Liver (tissue), 9 donors: ENCODE results near the gene DUOXA1. TPM values are rescaled to one million over a fixed set of nuclear protein-coding genes. Genes with fewer than 3 reads are reported as not detected.

Experiments used
- DNase-seq: peaks from one replicate; pipeline ENCODE4 v3.0.0-alpha.2; 2017; ENCODE audit warnings: low spot score
- H3K27ac ChIP-seq, 2 donors: one replicate each; pipeline ENCODE4 v1.7.0; 2013; ENCODE audit warnings: inconsistent platforms in 2 of 2, low read length in 2 of 2, control low read depth in 1 of 2, low read depth in 1 of 2, mild to moderate bottlenecking in 1 of 2
- H3K27me3 ChIP-seq, 4 donors: one replicate each; pipeline versions ENCODE4 v1.6.1 to v1.7.0; 2013; ENCODE audit warnings: low read length in 3 of 4, inconsistent platforms in 1 of 4, mild to moderate bottlenecking in 1 of 4, moderate library complexity in 1 of 4; ENCODE audit not compliant: control insufficient read depth in 4 of 4, insufficient read depth in 4 of 4
- H3K36me3 ChIP-seq, 4 donors: one replicate each; pipeline versions ENCODE4 v1.6.1 to v1.7.0; 2013; ENCODE audit warnings: low read length in 3 of 4, mild to moderate bottlenecking in 3 of 4, low read depth in 1 of 4, moderate library complexity in 1 of 4; ENCODE audit not compliant: control insufficient read depth in 4 of 4, insufficient read depth in 3 of 4
- H3K4me1 ChIP-seq, 4 donors: one replicate each; pipeline versions ENCODE4 v1.6.1 to v1.7.0; 2013; ENCODE audit warnings: low read length in 3 of 4, mild to moderate bottlenecking in 3 of 4, moderate library complexity in 1 of 4; ENCODE audit not compliant: control insufficient read depth in 4 of 4, insufficient read depth in 4 of 4
- H3K4me3 ChIP-seq, 3 donors: one replicate each; pipeline versions ENCODE4 v1.6.1 to v1.7.0; 2013; ENCODE audit warnings: low read length in 3 of 3, control low read depth in 1 of 3, low read depth in 1 of 3, mild to moderate bottlenecking in 1 of 3
- H3K9ac ChIP-seq, 2 donors: one replicate each; pipeline ENCODE4 v1.7.0; 2013; ENCODE audit warnings: low read length in 2 of 2, mild to moderate bottlenecking in 2 of 2, moderate library complexity in 2 of 2, control low read depth in 1 of 2, low read depth in 1 of 2
- H3K9me3 ChIP-seq, 4 donors: one replicate each; pipeline versions ENCODE4 v1.6.1 to v1.7.0; 2013; ENCODE audit warnings: low read length in 3 of 4; ENCODE audit not compliant: control insufficient read depth in 4 of 4
- ATF3 ChIP-seq: IDR thresholded peaks from 2 replicates; pipeline ENCODE4 v1.6.1; 2016; ENCODE audit warnings: antibody characterized with exemption
- CTCF ChIP-seq: fragments of 150-350 bp; IDR thresholded peaks from 2 replicates; pipeline ENCODE4 v1.5.1; 2017; ENCODE audit warnings: improper control_type of control experiment, low read depth, low read length; ENCODE audit not compliant: missing input control
- EGR1 ChIP-seq, 2 donors: IDR thresholded peaks; 2 replicates each; pipeline ENCODE4 v1.6.1; 2016 to 2018; ENCODE audit warnings: antibody characterized with exemption in 2 of 2, low read depth in 2 of 2
- FOXA1 ChIP-seq: IDR thresholded peaks from 2 replicates; pipeline ENCODE4 v1.6.1; 2016; ENCODE audit warnings: antibody characterized with exemption
- FOXA2 ChIP-seq: IDR thresholded peaks from 2 replicates; pipeline ENCODE4 v1.6.1; 2016; ENCODE audit warnings: antibody characterized with exemption
- HNF4A ChIP-seq, 2 donors: conservative IDR thresholded peaks; 2 replicates each; pipeline ENCODE4 v1.6.1; 2016; ENCODE audit warnings: antibody characterized with exemption in 2 of 2, mild to moderate bottlenecking in 2 of 2
- HNF4G ChIP-seq: IDR thresholded peaks from 2 replicates; pipeline ENCODE4 v1.6.1; 2016; ENCODE audit warnings: antibody characterized with exemption
- JUND ChIP-seq, 2 donors: IDR thresholded peaks; 2 replicates each; pipeline ENCODE4 v1.6.1; 2016; ENCODE audit warnings: antibody characterized with exemption in 2 of 2
- MAX ChIP-seq: IDR thresholded peaks from 2 replicates; pipeline ENCODE4 v1.6.1; 2016; ENCODE audit warnings: antibody characterized with exemption
- NR2F2 ChIP-seq: IDR thresholded peaks from 2 replicates; pipeline ENCODE4 v1.6.1; 2016; ENCODE audit warnings: antibody characterized with exemption
- RAD21 ChIP-seq, 2 donors: IDR thresholded peaks; 2 replicates each; pipeline ENCODE4 v1.6.1; 2016; ENCODE audit warnings: antibody characterized with exemption in 2 of 2, mild to moderate bottlenecking in 2 of 2
- RXRA ChIP-seq, 2 donors: IDR thresholded peaks; 2 replicates each; pipeline ENCODE4 v1.6.1; 2017 to 2018; ENCODE audit warnings: antibody characterized with exemption in 2 of 2, mild to moderate bottlenecking in 1 of 2
- SP1 ChIP-seq: IDR thresholded peaks from 2 replicates; pipeline ENCODE4 v1.6.1; 2018; ENCODE audit warnings: antibody characterized with exemption, mild to moderate bottlenecking
- TAF1 ChIP-seq: conservative IDR thresholded peaks from 2 replicates; pipeline ENCODE4 v1.6.1; 2016; ENCODE audit warnings: antibody characterized with exemption, mild to moderate bottlenecking
- YY1 ChIP-seq: IDR thresholded peaks from 2 replicates; pipeline ENCODE4 v1.6.1; 2016; ENCODE audit warnings: antibody characterized with exemption, mild to moderate bottlenecking
- WGBS: extraction: QIAGEN DNeasy Blood & Tissue Kit; methylation state at CpG from one replicate; pipeline ENCODE4 v1.1.7; 2013; 5-methylcytosine and 5-hydroxymethylcytosine counted together
- polyA plus RNA-seq, 2 donors: library from polyadenylated mRNA; stranded (reverse) in 1 of 2; unstranded in 1 of 2; fragments of 200-250 nt in 1 of 2; fragments of >200 nt in 1 of 2; fragmentation: Nextera tagmentation in 1 of 2; extraction: Ambion mirVana in 1 of 2; gene quantifications; one replicate each; pipeline versions ENCODE4 v1.2.1 to v1.2.3, GENCODE V29; 2013 to 2015
- total RNA-seq, 2 donors: library from RNA; depleted of rRNA; stranded (reverse); fragments of >200 nt; gene quantifications; one replicate each; pipeline ENCODE4 v1.2.3, GENCODE V29; 2014
- TF ChIP-seq, protein P1 (sequence below): IDR thresholded peaks from 2 replicates; pipeline ENCODE4 v1.6.1; 2016; ENCODE audit warnings: antibody characterized with exemption, mild to moderate bottlenecking
- TF ChIP-seq, protein P2 (sequence below): IDR thresholded peaks from 2 replicates; pipeline ENCODE4 v1.6.1; 2016; ENCODE audit warnings: antibody characterized with exemption
- donor health status: healthy.
- donor health status: healthy.
- donor health status: healthy.
- donor health status: healthy.
- donor health status: healthy.

Gene DUOXA1
- total and polyA plus RNA-seq, 4 donors, result 0.02 TPM; not detected in 3

DNA sequence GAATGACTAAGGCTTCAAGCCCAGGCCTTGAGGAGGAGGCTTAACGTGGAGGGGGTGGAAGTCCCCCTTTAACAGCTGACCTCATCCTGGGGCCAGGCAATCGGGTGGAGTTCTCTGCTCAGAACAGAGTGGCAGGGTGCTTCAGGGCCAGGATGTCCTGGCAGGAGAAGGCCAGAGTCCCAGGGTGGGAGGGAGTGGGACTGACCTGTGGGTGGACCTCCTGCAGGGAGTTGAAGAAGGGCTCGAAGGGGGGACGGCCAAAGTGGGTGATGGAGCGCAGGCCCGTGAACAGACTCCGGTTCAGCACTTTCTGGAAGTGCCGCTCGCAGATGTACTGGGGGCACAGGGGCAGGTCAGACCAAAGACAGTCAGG is 35.3 kb downstream of the DUOXA1 start (continued):
- TF ChIP-seq, protein P1, sequence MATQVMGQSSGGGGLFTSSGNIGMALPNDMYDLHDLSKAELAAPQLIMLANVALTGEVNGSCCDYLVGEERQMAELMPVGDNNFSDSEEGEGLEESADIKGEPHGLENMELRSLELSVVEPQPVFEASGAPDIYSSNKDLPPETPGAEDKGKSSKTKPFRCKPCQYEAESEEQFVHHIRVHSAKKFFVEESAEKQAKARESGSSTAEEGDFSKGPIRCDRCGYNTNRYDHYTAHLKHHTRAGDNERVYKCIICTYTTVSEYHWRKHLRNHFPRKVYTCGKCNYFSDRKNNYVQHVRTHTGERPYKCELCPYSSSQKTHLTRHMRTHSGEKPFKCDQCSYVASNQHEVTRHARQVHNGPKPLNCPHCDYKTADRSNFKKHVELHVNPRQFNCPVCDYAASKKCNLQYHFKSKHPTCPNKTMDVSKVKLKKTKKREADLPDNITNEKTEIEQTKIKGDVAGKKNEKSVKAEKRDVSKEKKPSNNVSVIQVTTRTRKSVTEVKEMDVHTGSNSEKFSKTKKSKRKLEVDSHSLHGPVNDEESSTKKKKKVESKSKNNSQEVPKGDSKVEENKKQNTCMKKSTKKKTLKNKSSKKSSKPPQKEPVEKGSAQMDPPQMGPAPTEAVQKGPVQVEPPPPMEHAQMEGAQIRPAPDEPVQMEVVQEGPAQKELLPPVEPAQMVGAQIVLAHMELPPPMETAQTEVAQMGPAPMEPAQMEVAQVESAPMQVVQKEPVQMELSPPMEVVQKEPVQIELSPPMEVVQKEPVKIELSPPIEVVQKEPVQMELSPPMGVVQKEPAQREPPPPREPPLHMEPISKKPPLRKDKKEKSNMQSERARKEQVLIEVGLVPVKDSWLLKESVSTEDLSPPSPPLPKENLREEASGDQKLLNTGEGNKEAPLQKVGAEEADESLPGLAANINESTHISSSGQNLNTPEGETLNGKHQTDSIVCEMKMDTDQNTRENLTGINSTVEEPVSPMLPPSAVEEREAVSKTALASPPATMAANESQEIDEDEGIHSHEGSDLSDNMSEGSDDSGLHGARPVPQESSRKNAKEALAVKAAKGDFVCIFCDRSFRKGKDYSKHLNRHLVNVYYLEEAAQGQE, result no peak
- TF ChIP-seq JUND (IDR thresholded peaks at IDR 0.05), result no peak
- TF ChIP-seq NR2F2, result no peak

DNA sequence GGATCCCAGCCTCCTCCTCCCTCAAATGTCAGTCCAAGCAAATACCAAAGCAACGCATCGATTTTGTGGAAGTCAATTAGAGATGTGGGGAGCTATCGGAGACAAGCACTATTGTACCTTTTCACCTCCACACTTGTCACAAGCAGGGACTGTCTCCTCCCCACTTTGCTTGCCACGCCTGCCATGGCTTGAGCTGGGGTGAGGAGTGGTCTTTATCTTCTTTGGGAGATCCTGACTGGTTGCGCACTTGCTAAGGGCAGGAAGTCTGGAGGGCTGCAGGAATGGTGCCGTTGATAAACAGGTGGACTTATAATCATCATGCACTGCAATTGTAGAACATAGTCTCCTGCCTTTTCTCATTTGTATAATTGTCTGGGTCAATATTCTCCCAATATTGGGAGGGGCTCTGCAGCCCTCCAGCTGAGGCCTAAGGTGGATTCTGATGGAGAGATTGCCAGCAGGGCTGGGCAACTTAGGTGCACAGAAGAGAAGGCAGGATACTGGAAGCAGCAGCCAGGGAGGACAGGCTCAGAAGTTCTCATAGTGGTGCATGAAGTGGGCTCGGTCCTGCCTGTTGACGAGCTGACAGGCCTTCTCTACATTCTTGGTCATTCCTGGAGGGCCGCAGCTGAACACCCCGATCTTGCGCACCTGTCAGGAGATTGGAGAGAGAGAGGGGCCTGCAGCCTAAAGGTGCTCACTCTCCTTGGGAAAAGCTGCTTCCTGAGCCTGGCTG is 35.9 kb downstream of the DUOXA1 start:
- Histone ChIP-seq H3K27me3 (no peaks in the 10 kb centered on the region), H3K36me3 (no peaks in the 10 kb centered on the region), H3K27ac (no peak overlapping the region), H3K4me3 (no peak overlapping the region), H3K9me3 (no peaks in the 10 kb centered on the region), H3K4me1 (no peaks in the 10 kb centered on the region), H3K9ac (no peak overlapping the region)
- TF ChIP-seq YY1 (no peak), ATF3 (no peak), MAX (no peak), HNF4A (conservative IDR thresholded peaks at IDR 0.05) (no peak), EGR1 (IDR thresholded peaks at IDR 0.05; ENCODE audit: low read depth in 2 of 2) (no peak), RAD21 (IDR thresholded peaks at IDR 0.05) (no peak), NR2F2 (no peak), FOXA2 (no peak), FOXA1 (no peak), TAF1 (no peak), RXRA (IDR thresholded peaks at IDR 0.05) (no peak), JUND (IDR thresholded peaks at IDR 0.05) (no peak), CTCF (no peak), SP1 (no peak), HNF4G (no peak)
- TF ChIP-seq, protein P1, result no peak
- TF ChIP-seq, protein P2, sequence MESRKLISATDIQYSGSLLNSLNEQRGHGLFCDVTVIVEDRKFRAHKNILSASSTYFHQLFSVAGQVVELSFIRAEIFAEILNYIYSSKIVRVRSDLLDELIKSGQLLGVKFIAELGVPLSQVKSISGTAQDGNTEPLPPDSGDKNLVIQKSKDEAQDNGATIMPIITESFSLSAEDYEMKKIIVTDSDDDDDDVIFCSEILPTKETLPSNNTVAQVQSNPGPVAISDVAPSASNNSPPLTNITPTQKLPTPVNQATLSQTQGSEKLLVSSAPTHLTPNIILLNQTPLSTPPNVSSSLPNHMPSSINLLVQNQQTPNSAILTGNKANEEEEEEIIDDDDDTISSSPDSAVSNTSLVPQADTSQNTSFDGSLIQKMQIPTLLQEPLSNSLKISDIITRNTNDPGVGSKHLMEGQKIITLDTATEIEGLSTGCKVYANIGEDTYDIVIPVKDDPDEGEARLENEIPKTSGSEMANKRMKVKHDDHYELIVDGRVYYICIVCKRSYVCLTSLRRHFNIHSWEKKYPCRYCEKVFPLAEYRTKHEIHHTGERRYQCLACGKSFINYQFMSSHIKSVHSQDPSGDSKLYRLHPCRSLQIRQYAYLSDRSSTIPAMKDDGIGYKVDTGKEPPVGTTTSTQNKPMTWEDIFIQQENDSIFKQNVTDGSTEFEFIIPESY, result no peak
- 91% methylated on average over 11 of the region's 11 CpGs for WGBS
- no peak for DNase-seq
